Upper lobe of left lung (tissue), 4 donors: ENCODE measurements around the gene SCFD2.

Experiments used
- CTCF ChIP-seq, 6 experiments: fragments of 450-650 bp in 4 of 6; fragments of 200-600 bp in 2 of 6; sonication (generic) in 2 of 6; IDR thresholded peaks; one replicate each; pipeline ENCODE4 v1.5.1; 2016 to 2019; ENCODE audit warnings: antibody characterized with exemption in 6 of 6
- EP300 ChIP-seq, 4 donors: sonication (generic); formaldehyde crosslinking; IDR thresholded peaks; one replicate each; pipeline ENCODE4 v1.5.1; 2017; ENCODE audit warnings: antibody characterized with exemption in 4 of 4, control low read depth in 2 of 4
- POLR2A ChIP-seq, 4 donors: fragments of 450-650 bp; IDR thresholded peaks; one replicate each; pipeline ENCODE4 v1.5.1; 2016 to 2017; ENCODE audit warnings: antibody characterized with exemption in 4 of 4, mild to moderate bottlenecking in 2 of 4
- POLR2AphosphoS5 ChIP-seq, 2 donors: sonication (generic); formaldehyde crosslinking; IDR thresholded peaks; one replicate each; pipeline ENCODE4 v1.5.1; 2017; ENCODE audit warnings: antibody characterized with exemption in 2 of 2

- TF ChIP-seq CTCF (IDR thresholded peaks at IDR 0.05) (no peak), POLR2A (IDR thresholded peaks at IDR 0.05) (no peak), POLR2AphosphoS5 (IDR thresholded peaks at IDR 0.05) (no peak), EP300 (IDR thresholded peaks at IDR 0.05) (no peak)
Observed at GRCh38 chr4:53150631-53151488, 215.0 kb downstream of the SCFD2 start.
